ENCODE measurements around the gene TAF8. TPM values are rescaled to one million over a fixed set of nuclear protein-coding genes. Genes with fewer than 3 reads are reported as not detected.

TAF8 gene
- total RNA-seq, 1 experiment from 2014 or later = 22.5 TPM

GRCh38 chr6:42017021-42017643 is 33.2 kb upstream of the TAF8 start:
- Histone ChIP-seq H3K9me3 (ENCODE audit: low read depth, low read length, poor library complexity, severe bottlenecking) (no peaks in the 10 kb centered on the region), H3K27ac (ENCODE audit: low read depth, low read length, poor library complexity, severe bottlenecking) (no peak overlapping the region), H3K4me3 (ENCODE audit: low read depth, low read length, poor library complexity, severe bottlenecking) (no peak overlapping the region), H3K27me3 (replicated peaks; ENCODE audit: insufficient read depth, low read depth, low read length, poor library complexity) (no peaks in the 10 kb centered on the region), H3K4me1 (ENCODE audit: insufficient read depth, low read length, poor library complexity, severe bottlenecking) (no peaks in the 10 kb centered on the region), H3K36me3 (ENCODE audit: insufficient read depth, low read length, poor library complexity, severe bottlenecking) (no peaks in the 10 kb centered on the region)
- intact Hi-C loops (cut with micrococcal nuclease; ENCODE audit: unreplicated experiment) = no loop called here
- ChIA-PET POLR2A (ENCODE audit: low non-redundant PET) (no interaction called here), CTCF (no interaction called here)
- no TSS peak for BruUV-seq (replicated peaks)
- TF ChIP-seq, protein P1, sequence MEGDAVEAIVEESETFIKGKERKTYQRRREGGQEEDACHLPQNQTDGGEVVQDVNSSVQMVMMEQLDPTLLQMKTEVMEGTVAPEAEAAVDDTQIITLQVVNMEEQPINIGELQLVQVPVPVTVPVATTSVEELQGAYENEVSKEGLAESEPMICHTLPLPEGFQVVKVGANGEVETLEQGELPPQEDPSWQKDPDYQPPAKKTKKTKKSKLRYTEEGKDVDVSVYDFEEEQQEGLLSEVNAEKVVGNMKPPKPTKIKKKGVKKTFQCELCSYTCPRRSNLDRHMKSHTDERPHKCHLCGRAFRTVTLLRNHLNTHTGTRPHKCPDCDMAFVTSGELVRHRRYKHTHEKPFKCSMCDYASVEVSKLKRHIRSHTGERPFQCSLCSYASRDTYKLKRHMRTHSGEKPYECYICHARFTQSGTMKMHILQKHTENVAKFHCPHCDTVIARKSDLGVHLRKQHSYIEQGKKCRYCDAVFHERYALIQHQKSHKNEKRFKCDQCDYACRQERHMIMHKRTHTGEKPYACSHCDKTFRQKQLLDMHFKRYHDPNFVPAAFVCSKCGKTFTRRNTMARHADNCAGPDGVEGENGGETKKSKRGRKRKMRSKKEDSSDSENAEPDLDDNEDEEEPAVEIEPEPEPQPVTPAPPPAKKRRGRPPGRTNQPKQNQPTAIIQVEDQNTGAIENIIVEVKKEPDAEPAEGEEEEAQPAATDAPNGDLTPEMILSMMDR (conservative IDR thresholded peaks at IDR 0.05; ENCODE audit: low read depth, low read length) = no peak
- TF ChIP-seq EZH2 (IDR thresholded peaks at IDR 0.05; ENCODE audit: borderline replicate concordance, low read depth, low read length, poor library complexity, severe bottlenecking) = no peak
- no peak for DNase-seq (ENCODE audit: low spot score)

DNA sequence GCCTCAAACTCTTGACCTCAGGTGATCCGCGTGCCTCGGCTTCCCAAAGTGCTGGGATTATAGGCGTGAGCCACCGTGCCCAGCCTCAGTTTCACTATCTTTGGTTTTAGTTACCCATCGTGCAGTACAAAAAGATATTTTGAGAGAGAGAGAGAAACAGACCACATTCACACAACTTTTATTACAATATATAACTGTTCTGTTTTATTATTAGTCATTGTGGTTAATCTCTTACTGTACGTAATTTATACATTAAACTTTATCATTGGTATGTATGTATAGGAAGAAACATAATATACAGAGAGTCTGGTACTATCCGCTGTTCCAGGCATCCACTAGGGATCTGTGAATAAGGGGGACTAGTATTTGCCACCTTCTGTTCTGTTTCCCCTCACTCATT is 29.4 kb upstream of the TAF8 start:
- Histone ChIP-seq H3K4me3 (ENCODE audit: low read depth, low read length, poor library complexity, severe bottlenecking) (no peak overlapping the region), H3K27me3 (replicated peaks; ENCODE audit: insufficient read depth, low read depth, low read length, poor library complexity) (no peaks in the 10 kb centered on the region), H3K27ac (ENCODE audit: low read depth, low read length, poor library complexity, severe bottlenecking) (no peak overlapping the region), H3K9me3 (ENCODE audit: low read depth, low read length, poor library complexity, severe bottlenecking) (no peaks in the 10 kb centered on the region), H3K4me1 (ENCODE audit: insufficient read depth, low read length, poor library complexity, severe bottlenecking) (no peaks in the 10 kb centered on the region), H3K36me3 (ENCODE audit: insufficient read depth, low read length, poor library complexity, severe bottlenecking) (no peaks in the 10 kb centered on the region)
- no TSS peak for BruUV-seq (replicated peaks)
- TF ChIP-seq, protein P1 (conservative IDR thresholded peaks at IDR 0.05; ENCODE audit: low read depth, low read length) = no peak
- no peak for TF ChIP-seq EZH2 (IDR thresholded peaks at IDR 0.05; ENCODE audit: borderline replicate concordance, low read depth, low read length, poor library complexity, severe bottlenecking)
- POLR2A ChIA-PET (ENCODE audit: low non-redundant PET) = no interaction called here
- intact Hi-C loops (cut with micrococcal nuclease; ENCODE audit: unreplicated experiment) = no loop called here
- CTCF ChIA-PET = no interaction called here
- DNase-seq (ENCODE audit: low spot score) = no peak

DNA sequence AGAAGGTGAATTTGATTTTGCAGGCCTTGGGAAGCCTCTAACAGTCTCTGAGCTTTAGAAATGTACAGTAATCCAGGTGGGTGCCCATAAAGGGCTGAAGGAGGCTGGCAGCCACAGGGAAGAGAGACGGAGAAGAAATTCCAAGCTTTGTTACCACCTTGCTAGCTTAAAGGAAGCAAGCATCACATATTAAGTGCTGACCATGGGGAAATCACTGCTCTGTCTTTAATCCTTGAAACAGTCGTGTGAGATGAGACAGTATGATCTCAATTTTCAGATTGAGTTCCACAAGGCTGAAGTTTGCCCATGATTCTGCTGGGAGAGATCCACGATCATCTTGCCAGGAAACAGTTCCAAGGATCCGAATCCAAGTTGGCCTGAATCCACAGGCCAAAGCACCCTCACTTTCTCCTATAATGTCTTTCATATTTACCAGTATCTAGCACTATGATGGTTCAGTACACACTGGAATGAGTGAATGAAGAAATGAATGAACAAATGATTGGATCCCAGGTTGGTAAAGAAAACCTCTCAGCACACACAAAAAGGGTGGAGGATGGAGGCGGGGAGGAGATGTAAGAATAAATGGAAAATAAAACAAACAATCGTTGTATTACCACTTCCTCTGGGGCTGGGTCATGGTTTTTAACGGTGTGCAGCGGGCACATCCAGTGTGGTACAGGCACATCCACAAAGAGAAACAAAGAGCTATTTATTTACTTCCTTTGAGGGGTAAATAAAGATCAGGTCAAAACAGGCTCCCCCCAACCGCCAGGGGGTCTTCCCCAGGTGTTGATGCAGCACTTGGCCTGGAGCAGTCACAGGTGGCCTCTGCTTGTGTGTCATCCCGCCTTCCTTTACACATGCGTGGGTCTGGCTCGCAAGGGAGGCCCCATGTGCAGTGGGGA is 28.2 kb upstream of the TAF8 start:
- no TSS peak for BruUV-seq (replicated peaks)
- TF ChIP-seq, protein P1 (conservative IDR thresholded peaks at IDR 0.05; ENCODE audit: low read depth, low read length) = no peak
- TF ChIP-seq EZH2 (IDR thresholded peaks at IDR 0.05; ENCODE audit: borderline replicate concordance, low read depth, low read length, poor library complexity, severe bottlenecking) = no peak
- Histone ChIP-seq H3K9me3 (ENCODE audit: low read depth, low read length, poor library complexity, severe bottlenecking) (no peaks in the 10 kb centered on the region), H3K36me3 (ENCODE audit: insufficient read depth, low read length, poor library complexity, severe bottlenecking) (no peaks in the 10 kb centered on the region), H3K4me1 (ENCODE audit: insufficient read depth, low read length, poor library complexity, severe bottlenecking) (no peaks in the 10 kb centered on the region), H3K27me3 (replicated peaks; ENCODE audit: insufficient read depth, low read depth, low read length, poor library complexity) (no peaks in the 10 kb centered on the region), H3K27ac (ENCODE audit: low read depth, low read length, poor library complexity, severe bottlenecking) (no peak overlapping the region), H3K4me3 (ENCODE audit: low read depth, low read length, poor library complexity, severe bottlenecking) (no peak overlapping the region)
- DNase-seq (ENCODE audit: low spot score) = no peak
- CTCF ChIA-PET = no interaction called here
- intact Hi-C loops (cut with micrococcal nuclease; ENCODE audit: unreplicated experiment) = no loop called here
- POLR2A ChIA-PET (ENCODE audit: low non-redundant PET) = no interaction called here
